Panc1 (cell line): ENCODE measurements around the gene LGI4.

ENCODE experiments used
- CTCF ChIP-seq: fragments of 450-650 bp; IDR thresholded peaks from 2 replicates; pipeline ENCODE4 v1.5.1; 2017; ENCODE audit warnings: mild to moderate bottlenecking
- REST ChIP-seq, 2 experiments: IDR thresholded peaks; 2 replicates each; pipeline ENCODE4 v1.6.1; 2011 to 2012; ENCODE audit warnings: low read depth in 2 of 2, control low read depth in 1 of 2, low read length in 1 of 2, mild to moderate bottlenecking in 1 of 2, moderate library complexity in 1 of 2; ENCODE audit not compliant: insufficient read depth in 1 of 2

- no peak for TF ChIP-seq CTCF
- TF ChIP-seq REST (IDR thresholded peaks at IDR 0.05; ENCODE audit: insufficient read depth in 1 of 2, low read depth in 2 of 2, low read length in 1 of 2), result no peak
Measured at GRCh38 chr19:35165200-35166058, 30.6 kb upstream of the LGI4 start.
